Measurements from ENCODE around the gene CABLES1.
"Not testable (repeated sequence)": the region's sequence is repeated elsewhere in the genome, so short reads cannot be mapped to it uniquely, and the experiment has no call there.

CABLES1 gene

GRCh38 chr18:23260926-23261590 lies 125.8 kb downstream of the CABLES1 start:
- H3K9ac ChIP-seq (ENCODE audit: low read depth in 1 of 2, low read length in 2 of 2): no peak overlapping the region
- no peak overlapping the region for H3K4me3 ChIP-seq (ENCODE audit: low read length in 2 of 2)
- H3K36me3 ChIP-seq (ENCODE audit: control insufficient read depth in 2 of 2, insufficient read depth in 2 of 2, low read length in 2 of 2): no peaks in the 10 kb centered on the region
- no peaks in the 10 kb centered on the region for H3K9me3 ChIP-seq (ENCODE audit: control insufficient read depth in 2 of 2, low read length in 2 of 2)
- H3K4me1 ChIP-seq (ENCODE audit: control insufficient read depth in 2 of 2, insufficient read depth in 2 of 2, low read length in 2 of 2): peaks cover 14 to 18% of the 10 kb centered on the region in 2 donors
- H3K27me3 ChIP-seq (ENCODE audit: control insufficient read depth in 2 of 2, insufficient read depth in 2 of 2, low read length in 2 of 2): no peaks in the 10 kb centered on the region
- no peak overlapping the region for H3K27ac ChIP-seq (ENCODE audit: low read depth in 2 of 2, low read length in 2 of 2)

GRCh38 chr18:23263551-23264235 lies 128.4 kb downstream of the CABLES1 start:
- Histone ChIP-seq H3K27me3 (ENCODE audit: control insufficient read depth in 2 of 2, insufficient read depth in 2 of 2, low read length in 2 of 2) (no peaks in the 10 kb centered on the region), H3K9ac (ENCODE audit: low read depth in 1 of 2, low read length in 2 of 2) (no peak overlapping the region), H3K9me3 (ENCODE audit: control insufficient read depth in 2 of 2, low read length in 2 of 2) (no peaks in the 10 kb centered on the region), H3K4me3 (ENCODE audit: low read length in 2 of 2) (no peak overlapping the region), H3K36me3 (ENCODE audit: control insufficient read depth in 2 of 2, insufficient read depth in 2 of 2, low read length in 2 of 2) (no peaks in the 10 kb centered on the region), H3K27ac (ENCODE audit: low read depth in 2 of 2, low read length in 2 of 2) (no peak overlapping the region), H3K4me1 (ENCODE audit: control insufficient read depth in 2 of 2, insufficient read depth in 2 of 2, low read length in 2 of 2) (peaks cover 14 to 18% of the 10 kb centered on the region in 2 donors)

DNA sequence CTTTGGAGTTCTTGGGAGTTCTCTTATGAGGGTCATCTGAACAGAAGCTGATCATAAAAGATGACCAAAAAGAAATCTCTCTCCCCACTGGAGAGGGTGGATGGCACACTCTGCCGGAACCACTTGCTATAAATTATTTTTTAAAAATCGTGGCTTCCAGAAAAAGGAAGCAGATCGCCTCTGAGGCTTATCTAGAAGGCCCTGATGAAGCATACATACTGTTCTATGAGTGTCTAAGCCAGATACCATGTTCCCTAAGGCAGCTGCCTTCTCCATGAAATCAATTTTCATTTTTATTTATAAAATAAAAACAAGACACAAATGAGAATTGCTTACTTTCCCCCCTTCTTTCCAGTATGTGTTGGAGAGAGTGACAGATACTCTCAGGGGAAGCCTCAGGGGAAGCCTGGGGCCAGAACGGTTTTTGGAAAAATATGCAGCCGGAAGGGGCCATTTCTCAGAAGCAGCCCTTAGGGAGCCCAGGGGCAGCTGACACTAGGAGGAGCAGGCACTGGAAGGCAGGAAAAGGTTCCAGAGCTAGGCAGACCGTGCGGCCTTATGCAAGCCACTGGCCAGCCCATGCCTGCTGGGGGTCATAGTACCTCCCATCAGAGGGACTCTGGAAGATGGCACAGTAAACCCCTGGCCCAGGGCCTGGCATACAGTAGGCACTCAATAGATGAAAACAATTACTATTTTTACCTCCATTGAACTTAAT lies 130.6 kb downstream of the CABLES1 start:
- peaks cover 0 to 4% of the 10 kb centered on the region in 2 donors for H3K9me3 ChIP-seq (ENCODE audit: control insufficient read depth in 2 of 2, low read length in 2 of 2)
- no peak overlapping the region for H3K9ac ChIP-seq (ENCODE audit: low read depth in 1 of 2, low read length in 2 of 2)
- H3K27ac ChIP-seq (ENCODE audit: low read depth in 2 of 2, low read length in 2 of 2): no peak overlapping the region
- no peaks in the 10 kb centered on the region for H3K4me1 ChIP-seq (ENCODE audit: control insufficient read depth in 2 of 2, insufficient read depth in 2 of 2, low read length in 2 of 2)
- no peaks in the 10 kb centered on the region for H3K36me3 ChIP-seq (ENCODE audit: control insufficient read depth in 2 of 2, insufficient read depth in 2 of 2, low read length in 2 of 2)
- no peaks in the 10 kb centered on the region for H3K27me3 ChIP-seq (ENCODE audit: control insufficient read depth in 2 of 2, insufficient read depth in 2 of 2, low read length in 2 of 2)
- no peak overlapping the region for H3K4me3 ChIP-seq (ENCODE audit: low read length in 2 of 2)

DNA sequence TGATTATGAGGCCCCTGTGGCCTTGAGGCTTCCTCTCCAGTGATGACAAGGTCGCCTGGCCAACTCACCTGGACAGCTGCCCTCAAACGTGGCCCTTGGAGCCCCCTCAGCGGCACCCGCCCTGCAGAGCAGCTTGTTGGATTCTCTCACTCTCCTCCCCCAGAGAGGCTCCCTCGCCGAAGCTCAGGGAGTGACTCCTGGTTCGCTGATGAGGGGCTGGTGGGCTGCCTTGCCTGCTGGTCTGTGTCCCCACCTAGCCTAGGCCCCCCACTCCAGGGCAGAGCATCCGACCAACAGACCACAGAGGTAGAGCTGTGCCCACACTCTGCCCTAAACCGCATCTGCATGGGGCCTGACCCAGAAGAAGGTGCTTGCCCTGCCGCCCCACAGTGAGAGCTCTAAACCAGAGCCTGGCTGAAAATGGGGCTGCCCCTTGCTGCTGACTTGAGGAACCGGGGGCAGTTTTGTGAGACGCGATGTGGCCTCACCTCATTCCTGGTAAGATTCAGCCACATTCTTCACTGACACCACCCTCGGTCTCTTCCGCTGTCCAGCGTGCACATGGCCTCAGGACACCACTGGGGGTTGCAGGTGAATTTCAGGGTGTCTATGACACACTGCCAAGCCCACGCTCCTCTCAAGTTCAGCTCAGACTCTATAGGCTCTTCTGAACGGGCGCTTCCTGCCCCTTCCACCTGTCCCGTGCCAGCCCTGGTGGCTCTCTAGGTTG lies 131.6 kb downstream of the CABLES1 start:
- Histone ChIP-seq H3K9ac (ENCODE audit: low read depth in 1 of 2, low read length in 2 of 2) (no peak overlapping the region), H3K27ac (ENCODE audit: low read depth in 2 of 2, low read length in 2 of 2) (no peak overlapping the region), H3K9me3 (ENCODE audit: control insufficient read depth in 2 of 2, low read length in 2 of 2) (peaks cover 0 to 4% of the 10 kb centered on the region in 2 donors), H3K27me3 (ENCODE audit: control insufficient read depth in 2 of 2, insufficient read depth in 2 of 2, low read length in 2 of 2) (no peaks in the 10 kb centered on the region), H3K36me3 (ENCODE audit: control insufficient read depth in 2 of 2, insufficient read depth in 2 of 2, low read length in 2 of 2) (no peaks in the 10 kb centered on the region), H3K4me1 (ENCODE audit: control insufficient read depth in 2 of 2, insufficient read depth in 2 of 2, low read length in 2 of 2) (no peaks in the 10 kb centered on the region), H3K4me3 (ENCODE audit: low read length in 2 of 2) (no peak overlapping the region)

DNA sequence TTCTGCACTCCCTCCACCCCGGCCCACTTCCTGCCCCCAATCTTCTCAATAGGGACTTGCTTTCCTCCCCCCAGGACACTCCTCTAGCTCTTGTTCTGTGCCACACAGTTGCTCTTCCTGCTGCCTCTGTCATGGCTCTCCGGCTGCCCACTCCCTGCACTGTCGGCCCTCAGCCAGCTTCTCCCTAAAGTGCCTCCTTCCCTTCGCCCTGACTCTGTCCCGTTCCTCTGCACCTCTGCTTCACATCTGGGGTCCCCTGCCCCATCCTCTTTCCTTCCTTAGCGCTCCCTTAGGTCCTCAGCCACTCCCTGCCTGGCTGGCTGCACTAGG lies 132.1 kb downstream of the CABLES1 start:
- Histone ChIP-seq H3K9me3 (ENCODE audit: control insufficient read depth in 2 of 2, low read length in 2 of 2) (peaks cover 0 to 4% of the 10 kb centered on the region in 2 donors), H3K4me1 (ENCODE audit: control insufficient read depth in 2 of 2, insufficient read depth in 2 of 2, low read length in 2 of 2) (no peaks in the 10 kb centered on the region), H3K27ac (ENCODE audit: low read depth in 2 of 2, low read length in 2 of 2) (no peak overlapping the region), H3K27me3 (ENCODE audit: control insufficient read depth in 2 of 2, insufficient read depth in 2 of 2, low read length in 2 of 2) (no peaks in the 10 kb centered on the region), H3K9ac (ENCODE audit: low read depth in 1 of 2, low read length in 2 of 2) (no peak overlapping the region), H3K4me3 (ENCODE audit: low read length in 2 of 2) (no peak overlapping the region), H3K36me3 (ENCODE audit: control insufficient read depth in 2 of 2, insufficient read depth in 2 of 2, low read length in 2 of 2) (no peaks in the 10 kb centered on the region)

GRCh38 chr18:23268641-23269040 lies 133.4 kb downstream of the CABLES1 start:
- Histone ChIP-seq H3K9me3 (ENCODE audit: control insufficient read depth in 2 of 2, low read length in 2 of 2) (peaks cover 0 to 4% of the 10 kb centered on the region in 2 donors), H3K27ac (ENCODE audit: low read depth in 2 of 2, low read length in 2 of 2) (no peak overlapping the region), H3K27me3 (ENCODE audit: control insufficient read depth in 2 of 2, insufficient read depth in 2 of 2, low read length in 2 of 2) (no peaks in the 10 kb centered on the region), H3K9ac (ENCODE audit: low read depth in 1 of 2, low read length in 2 of 2) (no peak overlapping the region), H3K4me1 (ENCODE audit: control insufficient read depth in 2 of 2, insufficient read depth in 2 of 2, low read length in 2 of 2) (no peaks in the 10 kb centered on the region), H3K36me3 (ENCODE audit: control insufficient read depth in 2 of 2, insufficient read depth in 2 of 2, low read length in 2 of 2) (no peaks in the 10 kb centered on the region), H3K4me3 (ENCODE audit: low read length in 2 of 2) (no peak overlapping the region)

GRCh38 chr18:23269068-23269467 lies 133.8 kb downstream of the CABLES1 start:
- H3K9me3 ChIP-seq (ENCODE audit: control insufficient read depth in 2 of 2, low read length in 2 of 2); H3K4me1 ChIP-seq (ENCODE audit: control insufficient read depth in 2 of 2, insufficient read depth in 2 of 2, low read length in 2 of 2); H3K27ac ChIP-seq (ENCODE audit: low read depth in 2 of 2, low read length in 2 of 2); H3K9ac ChIP-seq (ENCODE audit: low read depth in 1 of 2, low read length in 2 of 2); H3K36me3 ChIP-seq (ENCODE audit: control insufficient read depth in 2 of 2, insufficient read depth in 2 of 2, low read length in 2 of 2); H3K27me3 ChIP-seq (ENCODE audit: control insufficient read depth in 2 of 2, insufficient read depth in 2 of 2, low read length in 2 of 2); H3K4me3 ChIP-seq (ENCODE audit: low read length in 2 of 2): not testable (repeated sequence)

GRCh38 chr18:23269928-23270327 lies 134.6 kb downstream of the CABLES1 start:
- no peaks in the 10 kb centered on the region for H3K4me1 ChIP-seq (ENCODE audit: control insufficient read depth in 2 of 2, insufficient read depth in 2 of 2, low read length in 2 of 2)
- no peak overlapping the region for H3K9ac ChIP-seq (ENCODE audit: low read depth in 1 of 2, low read length in 2 of 2)
- H3K36me3 ChIP-seq (ENCODE audit: control insufficient read depth in 2 of 2, insufficient read depth in 2 of 2, low read length in 2 of 2): no peaks in the 10 kb centered on the region
- peaks cover 0 to 4% of the 10 kb centered on the region in 2 donors for H3K9me3 ChIP-seq (ENCODE audit: control insufficient read depth in 2 of 2, low read length in 2 of 2)
- H3K4me3 ChIP-seq (ENCODE audit: low read length in 2 of 2): no peak overlapping the region
- no peaks in the 10 kb centered on the region for H3K27me3 ChIP-seq (ENCODE audit: control insufficient read depth in 2 of 2, insufficient read depth in 2 of 2, low read length in 2 of 2)
- H3K27ac ChIP-seq (ENCODE audit: low read depth in 2 of 2, low read length in 2 of 2): no peak overlapping the region

- no peaks in the 10 kb centered on the region for H3K36me3 ChIP-seq (ENCODE audit: control insufficient read depth in 2 of 2, insufficient read depth in 2 of 2, low read length in 2 of 2)
- no peak overlapping the region for H3K27ac ChIP-seq (ENCODE audit: low read depth in 2 of 2, low read length in 2 of 2)
- peaks cover 0 to 4% of the 10 kb centered on the region in 2 donors for H3K9me3 ChIP-seq (ENCODE audit: control insufficient read depth in 2 of 2, low read length in 2 of 2)
- H3K9ac ChIP-seq (ENCODE audit: low read depth in 1 of 2, low read length in 2 of 2): no peak overlapping the region
- no peaks in the 10 kb centered on the region for H3K4me1 ChIP-seq (ENCODE audit: control insufficient read depth in 2 of 2, insufficient read depth in 2 of 2, low read length in 2 of 2)
- H3K27me3 ChIP-seq (ENCODE audit: control insufficient read depth in 2 of 2, insufficient read depth in 2 of 2, low read length in 2 of 2): no peaks in the 10 kb centered on the region
- no peak overlapping the region for H3K4me3 ChIP-seq (ENCODE audit: low read length in 2 of 2)
Observed at GRCh38 chr18:23270986-23271680, 135.8 kb downstream of the CABLES1 start.

All from mucosa of rectum (tissue), 2 donors.